Psoas muscle (tissue), 8 donors: ENCODE results near the gene GABBR2. TPM values are rescaled to one million over a fixed set of nuclear protein-coding genes. Genes with fewer than 3 reads are reported as not detected.
"Not testable (repeated sequence)": the region's sequence is repeated elsewhere in the genome, so short reads cannot be mapped to it uniquely, and the experiment has no call there.

Experiments
- ATAC-seq, 4 donors: fragments of 200-7000 bp; cut with Tn5 transposase; one replicate each; pipeline ENCODE4 v1.9.1; 2020; ENCODE audit warnings: moderate library complexity in 3 of 4, mild to moderate bottlenecking in 2 of 4
- DNase-seq, 2 donors: peaks; one replicate each; pipeline ENCODE4 v3.0.0-alpha.2; 2020
- H3K27ac ChIP-seq: fragments of 200-600 bp; one replicate; pipeline ENCODE4 v1.8.0; 2022
- H3K27me3 ChIP-seq, 3 donors: fragments of 200-600 bp in 1 of 3; one replicate each; pipeline versions ENCODE4 v1.6.1 to v1.8.0; 2013 to 2022; ENCODE audit warnings: low read length in 2 of 3, mild to moderate bottlenecking in 2 of 3, moderate library complexity in 1 of 3; ENCODE audit not compliant: insufficient read depth in 3 of 3
- H3K36me3 ChIP-seq, 2 donors: fragments of 200-600 bp in 1 of 2; one replicate each; pipeline versions ENCODE4 v1.6.1 to v1.8.0; 2013 to 2022; ENCODE audit warnings: low read depth in 1 of 2, mild to moderate bottlenecking in 1 of 2, moderate library complexity in 1 of 2; ENCODE audit not compliant: insufficient read depth in 1 of 2
- H3K4me1 ChIP-seq: fragments of 200-600 bp; one replicate; pipeline ENCODE4 v1.8.0; 2022
- H3K4me3 ChIP-seq: fragments of 200-600 bp; one replicate; pipeline ENCODE4 v1.8.0; 2022; ENCODE audit warnings: mild to moderate bottlenecking
- H3K9me3 ChIP-seq: fragments of 200-600 bp; one replicate; pipeline ENCODE4 v1.8.0; 2022
- WGBS, 3 donors: extraction: QIAGEN DNeasy Blood & Tissue Kit; methylation state at CpG; one replicate each; pipeline versions ENCODE4 v1.1.6 to v1.1.7; 2013; 5-methylcytosine and 5-hydroxymethylcytosine counted together
- intact Hi-C, 2 donors: fragments of 100-400 bp; cut with DNase I; formaldehyde crosslinking; loops; one replicate each; pipeline versions ENCODE4 v1.11.0 to v1.14.2; 2022
- polyA plus RNA-seq, 3 donors: library from polyadenylated mRNA; stranded (reverse); fragments of 200-250 nt; gene quantifications; one replicate each; pipeline ENCODE4 v1.2.3, GENCODE V29; 2013
- total RNA-seq, 4 donors: library from RNA; stranded (reverse); fragmentation: NEBNext Ultra II Directional in 2 of 4; extraction: Animal tissue kit (Norgen Biotek cat#: 25700) in 2 of 4; gene quantifications; one replicate each; pipeline versions ENCODE4 v1.2.1 to v1.2.4, GENCODE V29; 2021 to 2023
- TF ChIP-seq, protein P1 (sequence below): fragments of 200-600 bp; IDR thresholded peaks from one replicate; pipeline ENCODE4 v1.8.0; 2022; ENCODE audit warnings: antibody characterized with exemption
- donor health status: healthy with polysubstance abuse.
- donor health status: DM: no; HTN: no; CAD: no; lungs with moderate emphysema.
- donor health status: Bipolar disorder and iron deficiency.
- donor health status: healthy.
- donor health status: DM: yes; HTN: yes; CAD: no.
- donor health status: DM: no; HTN: no; CAD: no.
- donor health status: DM: no; HTN: no; CAD: no.
- donor health status: DM: yes; HTN: yes; CAD: no.

The GABBR2 gene
- total and polyA plus RNA-seq, 7 donors: 0.08 to 0.66 (median 0.38) TPM

DNA sequence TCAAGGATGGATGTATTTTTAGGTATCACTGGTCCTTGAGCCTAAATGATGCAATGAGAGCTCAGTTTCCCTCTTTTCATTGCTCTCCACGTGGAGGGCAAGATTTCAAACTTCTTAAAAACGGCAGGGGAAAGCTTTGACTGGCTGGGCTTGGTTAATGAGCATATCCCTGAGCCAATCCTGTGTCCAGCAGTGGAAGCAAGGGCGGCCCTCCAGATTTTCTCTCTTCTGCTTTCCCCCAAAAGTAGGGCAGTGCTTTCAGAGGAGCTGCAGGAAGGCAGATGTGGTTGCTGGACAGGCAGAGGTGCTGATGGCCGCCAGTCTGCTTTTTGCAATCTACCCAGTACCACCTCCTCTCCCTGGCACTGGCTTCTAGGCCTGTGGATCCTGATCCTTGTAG, 423.3 kb downstream of the GABBR2 start:
- no peaks in the 10 kb centered on the region for H3K36me3 ChIP-seq
- H3K27ac ChIP-seq: no peak overlapping the region
- peaks cover 0 to 14% (median 0%) of the 10 kb centered on the region in 3 donors for H3K27me3 ChIP-seq
- no peak for DNase-seq
- no peaks in the 10 kb centered on the region for H3K9me3 ChIP-seq
- ATAC-seq: no peak
- no peak overlapping the region for H3K4me3 ChIP-seq
- 56 to 69% (median 59%) methylated on average over 4 of the region's 4 CpGs for WGBS, 3 donors
- intact Hi-C loops: no loop called here
- TF ChIP-seq, protein P1, sequence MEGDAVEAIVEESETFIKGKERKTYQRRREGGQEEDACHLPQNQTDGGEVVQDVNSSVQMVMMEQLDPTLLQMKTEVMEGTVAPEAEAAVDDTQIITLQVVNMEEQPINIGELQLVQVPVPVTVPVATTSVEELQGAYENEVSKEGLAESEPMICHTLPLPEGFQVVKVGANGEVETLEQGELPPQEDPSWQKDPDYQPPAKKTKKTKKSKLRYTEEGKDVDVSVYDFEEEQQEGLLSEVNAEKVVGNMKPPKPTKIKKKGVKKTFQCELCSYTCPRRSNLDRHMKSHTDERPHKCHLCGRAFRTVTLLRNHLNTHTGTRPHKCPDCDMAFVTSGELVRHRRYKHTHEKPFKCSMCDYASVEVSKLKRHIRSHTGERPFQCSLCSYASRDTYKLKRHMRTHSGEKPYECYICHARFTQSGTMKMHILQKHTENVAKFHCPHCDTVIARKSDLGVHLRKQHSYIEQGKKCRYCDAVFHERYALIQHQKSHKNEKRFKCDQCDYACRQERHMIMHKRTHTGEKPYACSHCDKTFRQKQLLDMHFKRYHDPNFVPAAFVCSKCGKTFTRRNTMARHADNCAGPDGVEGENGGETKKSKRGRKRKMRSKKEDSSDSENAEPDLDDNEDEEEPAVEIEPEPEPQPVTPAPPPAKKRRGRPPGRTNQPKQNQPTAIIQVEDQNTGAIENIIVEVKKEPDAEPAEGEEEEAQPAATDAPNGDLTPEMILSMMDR: no peak
- no peaks in the 10 kb centered on the region for H3K4me1 ChIP-seq

GRCh38 chr9:98284754-98285153, 424.0 kb downstream of the GABBR2 start:
- Histone ChIP-seq H3K9me3 (no peaks in the 10 kb centered on the region), H3K27ac (no peak overlapping the region), H3K4me3 (no peak overlapping the region), H3K27me3 (peaks cover 0 to 19% (median 0%) of the 10 kb centered on the region in 3 donors), H3K4me1 (no peaks in the 10 kb centered on the region), H3K36me3 (no peaks in the 10 kb centered on the region)
- DNase-seq: no peak
- ATAC-seq: no peak
- WGBS, 3 donors: 54 to 62% (median 62%) methylated on average over 3 of the region's 3 CpGs
- intact Hi-C loops: no loop called here
- TF ChIP-seq, protein P1: no peak

GRCh38 chr9:98283143-98283542, 425.6 kb downstream of the GABBR2 start:
- DNase-seq, H3K9me3 ChIP-seq, H3K27ac ChIP-seq, H3K36me3 ChIP-seq, ATAC-seq, H3K4me3 ChIP-seq, H3K4me1 ChIP-seq, intact Hi-C loops: not testable (repeated sequence)
- 65 to 85% (median 74%) methylated on average over 7 of the region's 7 CpGs for WGBS, 3 donors
- peaks cover 0 to 31% (median 0%) of the 10 kb centered on the region in 3 donors for H3K27me3 ChIP-seq

- 92 to 100% (median 95%) methylated on average over 1 of the region's 1 CpG for WGBS, 3 donors
- Histone ChIP-seq H3K27ac (no peak overlapping the region), H3K9me3 (no peaks in the 10 kb centered on the region), H3K4me3 (no peak overlapping the region), H3K36me3 (no peaks in the 10 kb centered on the region), H3K4me1 (no peaks in the 10 kb centered on the region), H3K27me3 (peaks cover 0 to 31% (median 0%) of the 10 kb centered on the region in 3 donors)
- intact Hi-C loops: no loop called here
- DNase-seq: no peak
- no peak for ATAC-seq
- TF ChIP-seq, protein P1: no peak
These were observed 427.5 kb downstream of the GABBR2 start for GRCh38 chr9:98281281-98281680.

- no peaks in the 10 kb centered on the region for H3K36me3 ChIP-seq
- H3K9me3 ChIP-seq: no peaks in the 10 kb centered on the region
- H3K4me1 ChIP-seq: no peaks in the 10 kb centered on the region
- 68 to 73% (median 69%) methylated on average over 6 of the region's 6 CpGs for WGBS, 3 donors
- no peak for DNase-seq
- H3K27me3 ChIP-seq: peaks cover 0 to 31% (median 0%) of the 10 kb centered on the region in 3 donors
- no peak overlapping the region for H3K4me3 ChIP-seq
- no peak overlapping the region for H3K27ac ChIP-seq
- TF ChIP-seq, protein P1: no peak
- no peak for ATAC-seq
- intact Hi-C loops: no loop called here
These were observed 428.2 kb downstream of the GABBR2 start for GRCh38 chr9:98280574-98280973.
